ENCODE results near the gene GRIN2C.

Gene GRIN2C

DNA sequence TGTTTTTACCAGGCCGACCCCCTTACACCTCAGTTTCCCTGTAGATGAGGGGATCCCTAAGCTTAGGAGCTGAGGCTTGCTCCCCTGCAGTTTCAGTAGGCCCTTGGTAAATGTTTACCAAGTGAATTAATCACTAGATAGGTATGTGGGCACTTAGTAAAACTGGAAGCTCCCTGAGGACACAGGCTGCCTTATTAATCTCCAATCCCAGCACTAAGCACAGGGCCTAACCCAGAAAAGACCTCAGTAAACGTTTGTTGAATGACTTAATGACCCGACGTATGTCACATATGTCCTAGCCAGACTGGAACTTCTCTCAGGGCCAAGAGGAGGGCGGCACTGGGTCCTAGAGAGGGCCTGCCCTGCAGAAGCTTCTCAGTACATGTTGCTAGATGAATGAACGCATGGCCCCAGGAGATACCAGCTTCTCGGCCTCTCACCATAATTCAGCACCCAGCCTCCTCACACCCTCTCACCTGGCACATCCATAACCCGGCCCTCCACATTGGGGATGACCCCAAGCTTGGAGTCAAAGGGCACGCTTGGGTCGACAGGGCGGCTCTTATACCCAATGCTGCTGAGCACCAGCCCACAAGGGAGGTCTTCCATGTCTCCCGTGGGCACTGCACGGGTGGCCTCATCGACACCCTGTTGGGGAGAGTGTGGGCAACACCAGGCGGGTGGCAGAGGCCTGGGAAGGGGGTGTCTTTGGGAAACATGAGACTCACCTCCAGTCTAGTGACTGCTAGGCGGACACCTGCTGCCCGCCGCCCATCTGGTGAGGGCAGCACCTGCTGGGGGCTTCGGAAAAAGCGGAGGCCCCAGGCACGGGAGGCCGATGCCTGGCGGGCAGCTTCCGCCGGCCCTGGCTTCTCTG lies 4.0 kb upstream of the GRIN2C start:
- no peak for FAIRE-seq

DNA sequence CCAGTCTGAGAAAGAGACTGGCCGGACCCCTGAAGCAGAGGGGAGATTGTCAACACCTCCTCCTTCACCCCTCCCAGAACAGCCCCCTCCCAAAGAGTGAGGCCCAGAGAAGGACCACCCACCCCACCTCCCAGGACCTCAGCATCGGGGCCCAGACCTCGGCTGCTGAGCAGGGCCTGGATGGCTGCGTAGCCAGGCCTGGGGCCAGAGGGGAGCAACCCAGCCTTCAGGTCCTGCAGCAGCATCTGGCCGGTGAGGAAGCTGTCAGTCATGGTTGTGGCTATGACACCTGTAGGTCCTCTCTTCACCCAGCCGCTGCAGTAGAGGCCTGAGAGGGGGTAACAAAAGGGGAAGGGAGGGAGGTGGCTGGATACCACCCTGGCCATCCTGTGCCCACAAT lies 3.2 kb upstream of the GRIN2C start:
- FAIRE-seq = no peak

DNA sequence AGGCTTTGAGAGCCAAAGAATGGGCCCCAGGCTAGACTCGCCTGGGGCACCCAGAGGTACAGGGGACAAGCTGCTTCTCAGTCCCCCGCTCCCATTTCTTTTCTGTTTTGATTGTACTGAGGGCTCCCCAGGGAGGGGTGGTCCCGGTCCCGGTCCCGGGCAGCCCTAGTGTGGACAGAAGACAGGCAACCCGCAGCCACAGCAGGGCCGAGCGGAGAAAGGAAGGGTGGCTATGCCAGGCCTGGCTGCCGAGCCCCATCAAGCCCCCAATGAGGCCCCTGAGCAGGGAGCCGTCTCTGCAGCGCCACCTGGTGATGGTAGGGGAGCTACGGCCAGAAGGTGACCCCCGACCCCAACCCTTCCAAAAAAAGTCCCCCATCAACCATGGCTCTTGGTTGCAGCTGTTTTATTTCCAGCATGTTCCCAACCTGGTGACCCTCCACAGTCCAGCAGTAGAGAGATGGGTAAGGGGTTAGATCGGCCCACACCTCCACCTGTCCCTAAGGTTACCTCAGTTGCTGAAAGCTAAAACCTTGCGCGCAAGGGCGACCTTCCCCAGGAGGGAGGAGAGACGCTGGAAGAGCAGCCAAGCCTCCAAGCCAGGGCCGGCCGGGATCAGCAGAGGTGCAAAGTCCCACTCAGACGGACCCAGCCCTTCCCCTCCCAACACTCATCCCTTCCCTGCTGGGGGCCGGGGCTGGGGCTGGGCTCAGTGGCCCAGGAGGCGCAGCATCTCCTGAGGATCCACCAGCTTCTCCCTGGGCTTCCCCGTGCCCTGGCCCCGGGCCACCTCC lies 2.6 kb upstream of the GRIN2C start:
- no peak for FAIRE-seq

- no peak for FAIRE-seq
Measured at GRCh38 chr17:74861662-74862107, 2.0 kb upstream of the GRIN2C start.

DNA sequence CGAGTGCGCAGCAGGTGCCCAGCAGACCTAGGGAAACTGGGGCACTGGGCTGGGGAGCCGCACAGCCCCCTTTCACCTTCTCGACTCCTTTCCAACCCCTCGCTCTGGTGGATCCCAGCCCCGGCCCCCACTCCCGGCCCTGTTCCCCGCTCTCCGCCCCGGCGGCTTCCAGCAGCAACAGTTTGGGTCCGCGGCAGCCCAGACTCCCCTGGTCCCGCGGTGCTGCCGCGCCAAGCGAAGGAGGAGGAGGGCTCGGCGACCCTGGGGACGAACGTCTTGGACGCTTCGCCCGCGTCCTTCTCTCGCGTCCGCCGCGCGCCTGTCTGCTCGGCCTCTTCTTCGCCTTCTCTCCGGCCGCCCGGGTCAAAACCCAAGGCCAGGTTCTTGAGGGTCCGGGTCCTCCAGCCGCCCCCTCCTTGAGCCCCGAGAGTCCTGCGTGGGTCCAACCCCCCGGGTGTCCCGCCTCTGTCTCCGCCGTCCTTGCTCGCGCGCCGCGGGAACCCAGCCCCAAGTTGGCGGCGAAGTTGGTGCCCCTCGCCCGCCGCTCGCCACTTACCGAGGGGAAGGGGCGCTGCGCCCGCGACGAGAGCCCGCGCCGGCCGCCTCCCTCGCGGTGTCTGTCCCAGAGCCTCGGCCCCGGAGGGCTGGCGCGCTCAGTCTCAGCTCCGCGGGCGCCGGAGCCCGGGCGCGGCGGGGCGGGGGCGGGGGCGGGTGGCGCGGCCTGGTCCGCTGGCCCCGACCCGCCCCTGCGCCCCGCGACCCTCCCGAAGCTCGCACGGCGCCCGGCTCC lies 1.4 kb upstream of the GRIN2C start:
- FAIRE-seq = no peak

DNA sequence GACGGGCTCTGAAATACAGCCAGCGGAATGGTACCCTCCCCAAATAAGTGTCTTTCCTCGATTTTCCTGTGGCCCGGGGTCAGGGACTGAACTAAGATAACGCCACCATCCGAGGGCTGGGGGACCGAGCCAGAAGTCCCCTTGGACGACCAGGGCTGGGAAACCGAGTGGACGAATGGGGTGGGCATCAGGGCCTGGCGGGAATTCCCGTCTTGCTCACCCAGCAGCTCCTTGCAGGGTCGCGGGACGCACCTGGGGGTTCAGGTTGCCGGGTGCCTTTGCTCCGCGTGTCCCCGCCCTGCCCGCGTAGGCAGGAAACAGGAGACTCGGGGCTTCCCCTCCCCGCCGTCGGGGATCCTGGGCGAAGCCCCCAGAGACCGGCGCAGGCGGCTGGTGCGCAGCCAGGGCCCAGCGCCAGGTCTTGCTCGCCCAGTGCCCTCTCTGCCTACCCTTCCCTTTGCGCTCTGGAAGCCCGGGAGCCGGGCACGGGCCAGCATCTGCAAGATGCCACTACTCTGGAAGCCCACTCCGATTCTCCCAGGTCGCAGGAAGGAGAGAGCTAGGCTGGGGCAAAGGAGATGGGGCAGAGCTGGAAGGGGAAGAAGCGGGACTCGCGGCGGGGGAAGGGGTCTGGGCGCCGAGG lies 665 bp upstream of the GRIN2C start:
- FAIRE-seq = no peak

DNA sequence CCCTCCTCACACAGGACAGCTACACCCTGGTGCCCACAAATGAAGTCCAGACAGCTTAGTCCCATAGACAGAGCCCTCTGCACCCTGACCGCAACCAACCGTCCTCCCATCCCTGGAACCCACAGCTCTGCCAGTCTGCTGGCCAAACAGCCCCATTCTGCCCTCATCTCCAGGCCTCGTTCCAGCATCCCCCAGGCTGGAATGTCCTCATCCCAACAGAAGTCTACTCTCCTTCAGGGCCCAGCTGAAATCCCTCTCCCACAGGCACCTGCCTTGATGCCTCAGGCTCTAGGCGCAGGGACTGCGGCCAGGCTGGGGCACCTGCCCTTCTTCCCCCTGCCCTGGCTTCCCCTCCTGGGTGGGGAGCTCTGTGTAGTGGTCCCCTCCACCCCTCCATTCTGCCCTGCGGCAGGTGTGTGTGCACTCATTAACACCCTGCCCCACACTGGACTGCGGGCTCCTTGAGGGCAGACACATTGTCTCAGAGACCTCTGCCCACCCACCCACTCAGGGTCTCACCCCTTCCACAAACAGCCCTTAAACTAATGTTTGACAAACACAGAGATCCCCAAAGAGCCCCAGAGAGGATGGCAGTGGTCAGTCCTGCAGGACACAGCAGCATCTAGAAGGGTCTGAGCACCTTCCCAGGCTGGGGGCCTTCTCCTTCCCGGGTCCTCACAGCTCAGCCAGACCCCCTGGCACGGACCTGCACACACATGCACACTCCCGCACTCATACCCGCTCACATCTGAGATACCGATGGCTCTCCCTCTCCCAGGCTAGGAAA lies 820 bp downstream of the GRIN2C start:
- FAIRE-seq = no peak

GRCh38 chr17:74857191-74857590 lies 2.5 kb downstream of the GRIN2C start:
- no peak for FAIRE-seq

DNA sequence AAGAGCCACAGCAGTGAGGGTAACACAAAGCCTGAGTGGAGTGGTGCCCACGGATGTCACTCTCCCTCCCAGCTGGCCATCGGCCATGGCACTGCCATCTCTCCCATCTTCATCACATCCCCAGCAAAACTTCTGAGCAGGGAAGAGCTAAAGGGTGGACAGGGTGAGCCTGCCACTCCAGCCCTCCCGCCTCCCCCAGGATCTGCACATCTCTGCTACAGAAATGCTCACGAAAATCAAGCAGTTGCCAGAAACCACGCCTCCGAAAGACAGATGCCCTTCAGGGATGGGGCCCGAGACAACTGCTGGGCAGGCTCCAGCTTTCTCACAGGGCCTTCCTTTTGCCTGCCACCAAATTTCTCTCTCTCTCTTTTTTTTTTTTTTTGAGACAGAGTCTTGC lies 3.6 kb downstream of the GRIN2C start:
- no peak for FAIRE-seq

GRCh38 chr17:74855323-74855722 lies 4.4 kb downstream of the GRIN2C start:
- no peak for FAIRE-seq

GRCh38 chr17:74854792-74855191 lies 4.9 kb downstream of the GRIN2C start:
- FAIRE-seq = no peak

DNA sequence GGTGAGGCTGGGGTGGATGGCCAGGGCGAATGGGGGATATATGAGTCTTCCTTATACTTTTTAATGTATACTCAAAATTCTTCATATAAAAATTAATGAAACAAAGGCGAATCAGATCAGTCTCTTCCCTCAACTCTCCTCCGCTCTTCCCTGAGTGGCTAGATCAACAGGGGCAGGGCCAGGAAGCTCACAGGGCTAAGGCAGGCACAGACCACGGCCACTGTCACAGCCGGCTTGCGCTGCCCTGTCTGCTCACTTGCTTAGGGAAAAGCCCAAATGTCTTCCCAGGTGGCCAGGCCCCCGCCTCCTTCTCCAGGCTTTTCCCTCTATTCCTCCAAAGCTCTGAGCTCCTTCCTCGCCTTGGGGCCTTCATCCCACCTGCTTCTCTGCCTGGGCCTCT lies 6.0 kb downstream of the GRIN2C start:
- no peak for FAIRE-seq

DNA sequence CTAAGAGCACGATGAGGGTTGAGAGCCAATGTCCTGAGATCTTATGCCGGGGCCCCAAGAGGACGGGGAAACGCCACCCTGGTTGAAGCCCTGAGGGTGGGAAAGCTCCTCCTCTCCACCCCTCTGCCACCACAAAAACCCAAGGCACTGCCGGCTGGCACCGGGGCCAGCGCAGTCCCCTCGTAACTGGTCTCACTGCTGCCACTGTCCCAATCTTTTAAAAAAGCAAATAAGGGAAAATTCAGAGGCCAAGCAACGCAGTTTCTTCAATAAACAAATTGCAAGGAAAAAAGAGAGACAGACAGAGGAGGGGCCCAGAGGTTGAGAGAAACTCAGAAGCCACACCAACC lies 6.7 kb downstream of the GRIN2C start:
- FAIRE-seq = no peak

DNA sequence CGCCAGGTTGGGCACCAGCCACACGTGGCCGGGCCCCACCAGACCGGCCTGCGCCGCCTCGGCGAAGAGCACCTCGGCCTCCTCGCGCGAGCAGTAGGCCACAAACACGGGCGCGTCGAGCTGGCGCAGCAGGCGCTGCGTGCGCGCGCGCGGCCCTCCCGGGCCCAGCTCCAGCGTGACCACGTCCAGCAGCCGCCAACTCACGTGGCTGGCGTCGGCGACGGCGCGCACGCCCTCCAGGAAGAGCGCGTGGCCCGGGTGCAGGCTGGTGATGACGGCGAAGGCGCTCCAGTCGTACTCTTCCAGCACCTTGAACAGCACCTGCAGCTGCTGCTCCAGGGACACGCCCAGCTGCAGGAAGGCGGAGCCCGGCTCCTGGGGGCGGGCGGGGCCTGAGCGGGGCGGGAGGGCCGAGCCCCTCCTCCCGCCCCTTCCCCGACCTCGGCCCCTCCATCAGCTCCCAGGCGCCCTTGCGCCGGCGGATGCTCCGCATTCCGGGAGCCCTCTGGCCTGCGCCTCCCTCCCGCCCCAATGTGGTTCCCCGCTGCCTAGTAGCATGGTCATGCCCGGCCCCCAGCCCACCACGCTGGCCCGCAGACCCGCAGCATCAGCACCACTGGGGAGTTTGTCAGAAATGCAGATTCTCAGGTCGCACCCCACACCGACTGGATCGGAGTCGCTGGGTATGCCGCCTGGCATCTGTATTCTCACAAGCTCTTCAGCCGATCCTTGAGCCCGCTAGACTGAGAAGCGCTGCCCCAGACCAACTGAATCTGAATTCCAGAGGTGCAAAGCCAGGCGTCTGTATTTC lies 7.2 kb downstream of the GRIN2C start:
- FAIRE-seq = no peak

- no peak for FAIRE-seq
Measured at GRCh38 chr17:74851612-74852236, 8.0 kb downstream of the GRIN2C start.

DNA sequence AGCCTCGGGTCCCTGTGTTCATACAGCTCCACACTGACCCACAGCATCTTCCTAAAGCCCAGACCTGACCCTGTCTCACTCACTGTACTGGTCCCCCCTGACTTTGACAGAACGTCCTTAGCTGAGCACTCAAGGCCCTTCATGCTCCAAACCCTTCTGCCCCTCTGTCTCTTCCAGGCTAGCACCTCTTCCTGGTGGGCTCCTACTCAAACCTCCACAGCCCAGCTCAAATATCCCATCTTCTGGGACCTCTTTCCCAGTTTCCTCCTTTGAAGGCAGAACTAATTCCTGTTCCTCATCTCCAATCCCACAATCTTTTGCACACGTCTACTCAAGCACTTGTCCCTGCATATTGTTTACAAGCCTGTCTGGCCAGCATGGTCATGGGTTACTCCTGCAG lies 8.8 kb downstream of the GRIN2C start:
- FAIRE-seq = no peak

DNA sequence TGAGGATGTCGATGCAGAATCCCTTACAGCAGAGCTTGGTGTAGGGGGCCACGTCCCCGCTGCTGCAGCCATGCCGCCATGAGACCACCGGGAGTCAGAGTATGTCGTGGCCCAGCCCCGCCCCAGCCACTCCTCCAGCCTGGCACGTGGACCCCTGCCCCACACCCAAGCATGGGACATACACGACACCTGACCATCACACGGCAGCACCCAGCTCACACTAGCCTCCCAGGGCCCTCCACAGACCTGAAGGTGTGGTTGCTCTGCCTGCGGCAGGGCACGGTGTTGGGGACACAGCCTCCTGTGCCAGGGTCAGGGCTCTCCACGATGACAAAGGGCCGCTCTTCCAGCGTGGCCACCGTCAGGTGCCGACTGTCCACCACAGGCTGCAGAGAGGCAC lies 9.4 kb downstream of the GRIN2C start:
- FAIRE-seq = no peak

DNA sequence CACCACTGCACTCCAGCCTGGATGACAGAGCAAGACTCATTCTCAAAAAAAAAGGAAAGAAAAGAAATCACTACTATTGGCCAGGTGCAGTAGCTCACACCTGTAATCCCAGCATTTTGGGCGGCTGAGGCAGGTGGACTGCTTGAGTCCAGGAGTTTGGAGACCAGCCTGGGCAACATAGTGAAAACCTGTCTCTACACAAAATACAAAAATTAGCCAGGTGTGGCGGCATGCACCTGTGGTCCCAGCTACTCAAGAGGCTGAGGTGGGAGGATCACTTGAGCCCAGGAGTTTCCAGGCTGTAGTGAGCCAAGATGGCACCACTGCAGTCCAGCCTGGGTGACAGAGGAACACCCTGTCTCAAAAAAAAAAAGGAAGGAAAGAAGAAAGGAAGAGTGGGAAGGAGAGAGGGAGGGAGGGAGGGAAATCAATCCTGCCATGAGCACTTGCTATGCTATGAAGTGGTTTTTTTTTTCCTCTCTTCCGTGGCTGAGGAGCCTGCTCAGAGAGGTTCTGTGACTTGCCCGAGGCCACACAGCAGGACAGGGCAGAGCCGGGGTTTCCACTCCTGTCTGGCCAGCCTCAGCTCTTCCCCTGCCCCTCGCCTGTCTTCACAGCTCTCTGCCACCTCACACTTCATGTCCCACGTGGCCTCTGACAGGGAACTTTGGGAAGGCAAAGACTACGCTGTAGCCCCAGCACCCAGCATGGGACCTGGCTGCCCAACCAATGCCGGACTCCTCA lies 10.9 kb downstream of the GRIN2C start:
- FAIRE-seq = no peak

DNA sequence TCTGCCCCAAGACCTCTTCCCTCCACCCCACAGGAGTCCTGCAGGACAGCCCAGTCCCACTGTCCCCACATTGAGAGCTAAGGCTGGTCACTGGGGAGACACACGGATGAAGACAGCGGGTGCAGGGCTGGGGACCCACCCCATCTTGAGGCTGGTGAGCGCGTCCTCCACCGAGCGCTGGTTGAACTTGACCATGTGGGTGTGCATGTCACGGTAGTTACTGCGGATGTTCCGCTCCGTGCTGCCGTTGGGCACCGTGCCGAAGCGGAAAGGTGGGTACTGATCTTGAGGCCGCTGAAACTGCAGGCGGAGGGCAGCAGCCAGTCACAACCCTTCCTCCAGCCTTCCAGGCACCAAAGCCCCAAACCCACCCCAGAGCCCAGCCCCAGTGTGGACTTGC lies 13.1 kb downstream of the GRIN2C start:
- FAIRE-seq = no peak

GRCh38 chr17:74843352-74843627 lies 16.4 kb downstream of the GRIN2C start:
- no peak for FAIRE-seq
